Panc1 (cell line): ENCODE data around the gene HS3ST5.

Experiments
- TCF7L2 ChIP-seq: IDR thresholded peaks from 2 replicates; pipeline ENCODE4 v1.6.1; 2011; ENCODE audit warnings: mild to moderate bottlenecking, low read depth, low read length, inconsistent platforms
- TF ChIP-seq, protein P1 (sequence below): fragments of 450-650 bp; IDR thresholded peaks from 2 replicates; pipeline ENCODE4 v1.5.1; 2017; ENCODE audit warnings: mild to moderate bottlenecking
- TF ChIP-seq, protein P2 (sequence below), 2 experiments: IDR thresholded peaks; 2 replicates each; pipeline ENCODE4 v1.6.1; 2011 to 2012; ENCODE audit warnings: low read depth in 2 of 2, control low read depth in 1 of 2, low read length in 1 of 2, mild to moderate bottlenecking in 1 of 2, moderate library complexity in 1 of 2; ENCODE audit not compliant: insufficient read depth in 1 of 2

DNA sequence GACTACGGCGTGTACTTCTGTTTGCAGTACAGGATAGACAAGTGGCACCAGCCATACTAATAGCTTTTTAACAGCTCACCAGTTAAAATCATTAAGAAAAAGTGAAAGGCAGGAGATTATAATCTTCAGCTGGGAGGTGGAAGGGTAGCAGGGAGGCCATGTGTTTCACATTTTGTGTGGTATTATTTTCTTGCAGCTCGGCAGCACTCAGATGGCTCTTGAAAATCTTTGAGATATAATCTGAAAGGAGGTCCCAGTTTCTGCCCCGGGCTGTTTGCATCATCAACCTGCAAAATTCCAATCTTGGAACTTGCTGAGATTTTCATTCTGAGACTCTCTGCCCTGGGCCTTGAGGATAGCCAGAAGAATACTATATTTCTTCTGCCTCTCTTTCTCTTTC, 284.4 kb downstream of the HS3ST5 start:
- TF ChIP-seq, protein P1, sequence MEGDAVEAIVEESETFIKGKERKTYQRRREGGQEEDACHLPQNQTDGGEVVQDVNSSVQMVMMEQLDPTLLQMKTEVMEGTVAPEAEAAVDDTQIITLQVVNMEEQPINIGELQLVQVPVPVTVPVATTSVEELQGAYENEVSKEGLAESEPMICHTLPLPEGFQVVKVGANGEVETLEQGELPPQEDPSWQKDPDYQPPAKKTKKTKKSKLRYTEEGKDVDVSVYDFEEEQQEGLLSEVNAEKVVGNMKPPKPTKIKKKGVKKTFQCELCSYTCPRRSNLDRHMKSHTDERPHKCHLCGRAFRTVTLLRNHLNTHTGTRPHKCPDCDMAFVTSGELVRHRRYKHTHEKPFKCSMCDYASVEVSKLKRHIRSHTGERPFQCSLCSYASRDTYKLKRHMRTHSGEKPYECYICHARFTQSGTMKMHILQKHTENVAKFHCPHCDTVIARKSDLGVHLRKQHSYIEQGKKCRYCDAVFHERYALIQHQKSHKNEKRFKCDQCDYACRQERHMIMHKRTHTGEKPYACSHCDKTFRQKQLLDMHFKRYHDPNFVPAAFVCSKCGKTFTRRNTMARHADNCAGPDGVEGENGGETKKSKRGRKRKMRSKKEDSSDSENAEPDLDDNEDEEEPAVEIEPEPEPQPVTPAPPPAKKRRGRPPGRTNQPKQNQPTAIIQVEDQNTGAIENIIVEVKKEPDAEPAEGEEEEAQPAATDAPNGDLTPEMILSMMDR, result no peak
- TF ChIP-seq, protein P2, sequence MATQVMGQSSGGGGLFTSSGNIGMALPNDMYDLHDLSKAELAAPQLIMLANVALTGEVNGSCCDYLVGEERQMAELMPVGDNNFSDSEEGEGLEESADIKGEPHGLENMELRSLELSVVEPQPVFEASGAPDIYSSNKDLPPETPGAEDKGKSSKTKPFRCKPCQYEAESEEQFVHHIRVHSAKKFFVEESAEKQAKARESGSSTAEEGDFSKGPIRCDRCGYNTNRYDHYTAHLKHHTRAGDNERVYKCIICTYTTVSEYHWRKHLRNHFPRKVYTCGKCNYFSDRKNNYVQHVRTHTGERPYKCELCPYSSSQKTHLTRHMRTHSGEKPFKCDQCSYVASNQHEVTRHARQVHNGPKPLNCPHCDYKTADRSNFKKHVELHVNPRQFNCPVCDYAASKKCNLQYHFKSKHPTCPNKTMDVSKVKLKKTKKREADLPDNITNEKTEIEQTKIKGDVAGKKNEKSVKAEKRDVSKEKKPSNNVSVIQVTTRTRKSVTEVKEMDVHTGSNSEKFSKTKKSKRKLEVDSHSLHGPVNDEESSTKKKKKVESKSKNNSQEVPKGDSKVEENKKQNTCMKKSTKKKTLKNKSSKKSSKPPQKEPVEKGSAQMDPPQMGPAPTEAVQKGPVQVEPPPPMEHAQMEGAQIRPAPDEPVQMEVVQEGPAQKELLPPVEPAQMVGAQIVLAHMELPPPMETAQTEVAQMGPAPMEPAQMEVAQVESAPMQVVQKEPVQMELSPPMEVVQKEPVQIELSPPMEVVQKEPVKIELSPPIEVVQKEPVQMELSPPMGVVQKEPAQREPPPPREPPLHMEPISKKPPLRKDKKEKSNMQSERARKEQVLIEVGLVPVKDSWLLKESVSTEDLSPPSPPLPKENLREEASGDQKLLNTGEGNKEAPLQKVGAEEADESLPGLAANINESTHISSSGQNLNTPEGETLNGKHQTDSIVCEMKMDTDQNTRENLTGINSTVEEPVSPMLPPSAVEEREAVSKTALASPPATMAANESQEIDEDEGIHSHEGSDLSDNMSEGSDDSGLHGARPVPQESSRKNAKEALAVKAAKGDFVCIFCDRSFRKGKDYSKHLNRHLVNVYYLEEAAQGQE (IDR thresholded peaks at IDR 0.05; ENCODE audit: insufficient read depth in 1 of 2, low read depth in 2 of 2, low read length in 1 of 2), result no peak
- TF ChIP-seq TCF7L2, result no peak
